Activated gamma-delta T cell (primary cell): Measurements from ENCODE around the gene COL28A1.

ENCODE experiments used
- DNase-seq: peaks from one replicate; lab custom pipeline; 2025; lab: John Stamatoyannopoulos, UW

Gene COL28A1

DNA sequence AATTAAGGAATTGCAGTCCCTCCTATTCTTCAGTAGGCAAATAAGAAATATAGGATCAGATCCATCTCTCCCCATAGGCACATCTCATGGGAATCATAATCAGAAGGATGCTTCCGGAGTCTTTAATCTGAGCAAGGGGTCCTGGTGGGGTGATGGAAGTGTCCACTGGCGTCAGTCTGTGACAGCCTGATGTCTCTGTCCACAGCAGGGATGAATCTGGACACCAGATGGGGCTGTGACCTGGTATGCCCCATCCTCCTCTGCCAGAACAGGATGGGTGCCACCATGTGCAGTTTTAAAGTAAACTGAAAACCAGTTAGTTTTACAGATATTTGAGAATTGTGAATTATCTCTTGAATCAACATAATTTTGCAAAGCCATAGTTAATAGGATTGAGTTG is 204.7 kb downstream of the COL28A1 start:
- DNase-seq, result no peak

- no peak for DNase-seq
Observed at GRCh38 chr7:7329326-7329725, 206.3 kb downstream of the COL28A1 start.

DNA sequence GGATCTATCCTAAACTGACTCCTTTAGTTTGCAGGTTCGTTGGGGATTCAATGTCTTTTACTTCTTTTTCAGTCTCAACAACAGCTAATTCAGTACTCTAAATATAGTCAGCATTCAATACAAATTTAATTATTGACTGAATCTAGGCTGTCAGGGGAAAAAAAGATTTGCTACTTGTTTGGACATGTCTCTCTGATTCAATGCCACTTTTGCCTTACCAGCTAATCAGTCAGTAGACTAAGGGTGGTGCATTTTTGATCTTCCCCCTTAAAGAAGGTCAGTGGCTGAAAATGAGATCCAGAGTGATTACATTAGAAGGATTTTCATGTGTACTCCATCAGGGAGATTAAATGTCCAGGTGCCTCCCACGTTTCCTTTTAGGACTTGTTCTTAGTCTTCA is 208.2 kb downstream of the COL28A1 start:
- DNase-seq, result no peak

GRCh38 chr7:7324698-7325097 is 211.0 kb downstream of the COL28A1 start:
- no peak for DNase-seq

DNA sequence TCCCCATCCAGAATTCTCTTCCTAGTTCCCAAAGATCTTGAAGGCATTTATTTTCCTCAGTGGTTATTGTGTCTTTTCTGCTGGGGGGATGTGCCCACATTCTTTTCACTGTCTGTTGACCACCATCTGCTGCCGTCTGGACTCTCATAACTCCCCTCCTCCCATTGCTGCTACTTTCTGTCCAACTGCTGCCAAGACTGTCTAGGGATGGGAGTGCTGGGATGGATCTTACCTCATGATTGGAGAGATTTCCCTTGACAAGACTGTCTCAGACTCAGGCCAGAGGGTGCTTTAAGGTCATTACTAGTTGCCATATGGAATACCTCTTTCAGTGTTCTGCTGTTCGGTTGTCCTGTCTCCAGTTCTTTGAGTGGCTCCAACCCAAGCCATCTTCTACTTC is 211.8 kb downstream of the COL28A1 start:
- no peak for DNase-seq

DNA sequence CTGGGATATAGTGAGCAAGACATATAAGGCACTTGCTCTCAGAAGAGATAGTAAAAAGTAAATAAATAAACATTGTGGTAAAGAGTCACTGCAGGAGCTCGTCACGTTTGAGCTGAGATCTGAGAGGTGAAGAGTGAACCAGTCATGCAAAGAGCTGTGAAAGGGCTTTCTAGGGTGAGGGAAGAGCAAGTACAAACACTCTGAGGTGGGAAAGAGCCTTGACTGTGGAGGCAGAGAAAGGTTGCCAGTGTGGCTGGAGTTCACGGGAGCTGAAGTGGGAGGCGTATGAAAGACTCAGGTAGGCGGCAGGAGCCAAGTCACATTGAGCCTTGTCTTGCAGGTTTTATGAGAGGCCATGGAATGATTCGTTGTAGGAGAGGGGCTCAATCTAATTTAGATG is 212.3 kb downstream of the COL28A1 start:
- DNase-seq, result no peak

- no peak for DNase-seq
Observed at GRCh38 chr7:7321681-7322080, 214.0 kb downstream of the COL28A1 start.

- DNase-seq, result no peak
Observed at GRCh38 chr7:7318601-7319000, 217.1 kb downstream of the COL28A1 start.

- DNase-seq, result no peak
Observed at GRCh38 chr7:7317850-7318249, 217.8 kb downstream of the COL28A1 start.

DNA sequence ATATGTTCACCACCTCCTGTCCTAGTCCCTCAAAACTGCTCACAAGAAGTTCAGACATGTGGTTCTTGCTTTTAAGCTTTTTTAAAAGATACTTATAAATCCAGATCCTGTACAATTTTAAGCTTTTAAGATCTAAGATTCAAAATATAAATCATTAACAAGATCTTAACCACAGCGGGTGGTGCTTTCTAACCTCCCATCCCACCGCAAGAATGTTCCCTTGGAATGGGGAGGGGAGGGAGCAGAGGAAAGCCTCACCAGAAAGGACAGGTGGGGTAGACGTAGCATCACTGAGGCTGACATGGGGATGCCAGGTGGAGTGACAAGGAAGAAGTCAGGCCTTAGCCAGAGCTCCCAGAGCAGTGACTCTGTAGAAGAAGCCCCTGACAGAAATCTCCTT is 219.8 kb downstream of the COL28A1 start:
- no peak for DNase-seq

- DNase-seq, result no peak
Observed at GRCh38 chr7:7312323-7312722, 223.3 kb downstream of the COL28A1 start.

- no peak for DNase-seq
Observed at GRCh38 chr7:7311001-7311400, 224.7 kb downstream of the COL28A1 start.

- DNase-seq, result no peak
Observed at GRCh38 chr7:7309203-7309602, 226.5 kb downstream of the COL28A1 start.
